HepG2 (cell line): Measurements from ENCODE around the gene PPP1R8. TPM values are rescaled to one million over a fixed set of nuclear protein-coding genes. Genes with fewer than 3 reads are reported as not detected.

Experiments
- CREM ChIP-seq, 2 experiments: sonication (generic) in 1 of 2; formaldehyde crosslinking in 1 of 2; IDR thresholded peaks; 2 replicates each; pipeline versions ENCODE4 v1.4.0 to v1.6.1; 2016 to 2020; ENCODE audit warnings: antibody characterized with exemption in 1 of 2, mild to moderate bottlenecking in 1 of 2, missing genetic modification reagents in 1 of 2
- GABPB1 ChIP-seq: IDR thresholded peaks from 2 replicates; pipeline ENCODE4 v1.6.1; 2016; ENCODE audit warnings: mild to moderate bottlenecking, missing genetic modification reagents, moderate library complexity, missing compliant biosample characterization
- HNRNPLL ChIP-seq: fragments of 200-400 bp; formaldehyde crosslinking; IDR thresholded peaks from 2 replicates; pipeline ENCODE4 v1.6.1; 2017; ENCODE audit warnings: mild to moderate bottlenecking, low read depth, low read length; ENCODE audit not compliant: poor library complexity, severe bottlenecking
- KDM1A ChIP-seq: IDR thresholded peaks from 2 replicates; pipeline ENCODE4 v1.6.1; 2016; ENCODE audit warnings: missing compliant biosample characterization
- MAFG ChIP-seq: sonication (generic); formaldehyde crosslinking; IDR thresholded peaks from 2 replicates; pipeline ENCODE4 v1.5.1; 2020; ENCODE audit warnings: mild to moderate bottlenecking, missing genetic modification reagents
- MED1 ChIP-seq: sonication (generic); formaldehyde crosslinking; IDR thresholded peaks from 2 replicates; pipeline ENCODE4 v1.4.0; 2020; ENCODE audit warnings: missing genetic modification reagents
- MEIS1 ChIP-seq: sonication (generic); formaldehyde crosslinking; IDR thresholded peaks from 2 replicates; pipeline ENCODE4 v1.9.0; 2021; ENCODE audit warnings: mild to moderate bottlenecking, missing genetic modification reagents, moderate library complexity, borderline replicate concordance
- MYNN ChIP-seq: sonication (generic); formaldehyde crosslinking; IDR thresholded peaks from 2 replicates; pipeline ENCODE4 v1.4.0; 2020; ENCODE audit warnings: mild to moderate bottlenecking, low read depth, missing genetic modification reagents
- SMAD3 ChIP-seq: sonication (generic); formaldehyde crosslinking; IDR thresholded peaks from 2 replicates; pipeline ENCODE4 v1.4.0; 2020; ENCODE audit warnings: missing genetic modification reagents
- ZMYM2 ChIP-seq: sonication (generic); formaldehyde crosslinking; IDR thresholded peaks from 2 replicates; pipeline ENCODE4 v1.8.0; 2022; ENCODE audit warnings: mild to moderate bottlenecking, missing genetic modification reagents
- ZNF232 ChIP-seq: sonication (generic); formaldehyde crosslinking; IDR thresholded peaks from 2 replicates; pipeline ENCODE4 v1.4.0; 2020; ENCODE audit warnings: missing genetic modification reagents, borderline replicate concordance
- ZNF672 ChIP-seq: sonication (generic); formaldehyde crosslinking; IDR thresholded peaks from 2 replicates; pipeline ENCODE4 v1.8.1; 2022; ENCODE audit warnings: missing genetic modification reagents
- ZNF841 ChIP-seq: sonication (generic); formaldehyde crosslinking; IDR thresholded peaks from 2 replicates; pipeline ENCODE4 v1.8.1; 2023; ENCODE audit warnings: missing genetic modification reagents, borderline replicate concordance
- polyA plus RNA-seq, 8 experiments: library from polyadenylated mRNA; depleted of rRNA in 3 of 8; stranded (reverse) in 7 of 8; unstranded in 1 of 8; fragments of >200 nt; fragmentation: Illumina TruSeq in 4 of 8; extraction: Trizol in 4 of 8; gene quantifications; 2 replicates each; pipeline versions ENCODE4 v1.2.1 to v1.2.3, GENCODE V29; 2011 to 2016; ENCODE audit warnings: low read depth in 4 of 8, missing spikeins in 1 of 8, mixed read lengths in 1 of 8; ENCODE audit not compliant: insufficient read depth in 1 of 8
- total RNA-seq, 5 experiments: library from RNA; depleted of rRNA; stranded (reverse); fragments of >200 nt; fragmentation: Illumina TruSeq; extraction: Trizol; gene quantifications; 2 replicates each; pipeline ENCODE4 v1.2.3, GENCODE V29; 2016; ENCODE audit warnings: low read depth in 1 of 5
- TF ChIP-seq, protein P1 (sequence below): sonication (generic); formaldehyde crosslinking; IDR thresholded peaks from 2 replicates; pipeline ENCODE4 v1.9.0; 2022; ENCODE audit warnings: missing genetic modification reagents, mild to moderate bottlenecking, borderline replicate concordance
- TF ChIP-seq, protein P2 (sequence below): sonication (generic); formaldehyde crosslinking; IDR thresholded peaks from 2 replicates; pipeline ENCODE4 v1.4.0; 2020; ENCODE audit warnings: missing genetic modification reagents, borderline replicate concordance
- TF ChIP-seq, protein P3 (sequence below): sonication (generic); formaldehyde crosslinking; IDR thresholded peaks from 2 replicates; pipeline ENCODE4 v1.9.0; 2021; ENCODE audit warnings: mild to moderate bottlenecking, missing genetic modification reagents
- TF ChIP-seq, protein P4 (sequence below): sonication (generic); formaldehyde crosslinking; IDR thresholded peaks from 2 replicates; pipeline ENCODE4 v1.8.1; 2023; ENCODE audit warnings: mild to moderate bottlenecking, moderate library complexity, missing genetic modification reagents

The PPP1R8 gene
- total and polyA plus RNA-seq, 2 of the 13 experiments (the other 11 are each of a cell fraction or from before 2014, with no cell fraction given), result 38.3 to 62.2 TPM

DNA sequence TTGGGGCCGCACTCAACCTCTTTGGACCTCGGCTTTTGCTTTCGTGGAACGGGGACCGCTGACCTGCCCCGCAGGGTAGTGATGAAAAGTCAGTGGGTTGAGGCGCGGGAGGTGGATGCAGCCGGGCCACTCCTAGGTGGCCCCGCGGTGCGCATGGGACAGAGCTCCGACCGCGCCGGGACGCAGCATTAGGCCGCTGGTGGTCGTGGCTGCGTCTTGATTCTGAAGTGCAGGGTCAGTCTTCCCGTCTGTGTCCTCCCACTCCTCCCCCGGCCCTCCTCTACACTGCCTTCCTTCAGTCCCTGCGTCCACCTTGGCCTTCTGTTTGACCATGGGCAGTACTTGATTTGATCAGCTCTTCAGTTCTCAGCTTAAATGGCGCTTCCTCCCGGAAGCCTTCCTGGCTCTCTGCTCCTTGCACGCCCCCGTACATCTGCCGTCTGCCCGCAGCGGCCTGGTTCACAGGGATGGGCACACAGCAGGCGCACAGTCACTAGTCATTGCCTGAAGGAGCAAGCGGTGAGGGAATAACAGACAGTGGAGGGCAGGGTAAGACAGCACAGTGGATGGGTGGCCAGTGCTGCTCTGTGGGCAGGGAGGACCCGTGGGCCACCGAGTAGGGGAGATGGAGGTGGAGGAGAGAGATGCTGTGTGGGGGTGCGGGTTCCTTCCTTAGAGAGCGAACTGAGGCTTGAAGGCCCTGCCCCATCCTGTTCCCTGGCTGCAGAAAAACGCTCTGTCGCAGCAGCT, 42.4 kb downstream of the PPP1R8 start (continued):
- TF ChIP-seq, protein P1, sequence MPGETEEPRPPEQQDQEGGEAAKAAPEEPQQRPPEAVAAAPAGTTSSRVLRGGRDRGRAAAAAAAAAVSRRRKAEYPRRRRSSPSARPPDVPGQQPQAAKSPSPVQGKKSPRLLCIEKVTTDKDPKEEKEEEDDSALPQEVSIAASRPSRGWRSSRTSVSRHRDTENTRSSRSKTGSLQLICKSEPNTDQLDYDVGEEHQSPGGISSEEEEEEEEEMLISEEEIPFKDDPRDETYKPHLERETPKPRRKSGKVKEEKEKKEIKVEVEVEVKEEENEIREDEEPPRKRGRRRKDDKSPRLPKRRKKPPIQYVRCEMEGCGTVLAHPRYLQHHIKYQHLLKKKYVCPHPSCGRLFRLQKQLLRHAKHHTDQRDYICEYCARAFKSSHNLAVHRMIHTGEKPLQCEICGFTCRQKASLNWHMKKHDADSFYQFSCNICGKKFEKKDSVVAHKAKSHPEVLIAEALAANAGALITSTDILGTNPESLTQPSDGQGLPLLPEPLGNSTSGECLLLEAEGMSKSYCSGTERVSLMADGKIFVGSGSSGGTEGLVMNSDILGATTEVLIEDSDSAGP, result no peak; the same call in 1 of the 2 replicates
- no peak for TF ChIP-seq MAFG (CRISPR knock-in tag)
- TF ChIP-seq, protein P2, sequence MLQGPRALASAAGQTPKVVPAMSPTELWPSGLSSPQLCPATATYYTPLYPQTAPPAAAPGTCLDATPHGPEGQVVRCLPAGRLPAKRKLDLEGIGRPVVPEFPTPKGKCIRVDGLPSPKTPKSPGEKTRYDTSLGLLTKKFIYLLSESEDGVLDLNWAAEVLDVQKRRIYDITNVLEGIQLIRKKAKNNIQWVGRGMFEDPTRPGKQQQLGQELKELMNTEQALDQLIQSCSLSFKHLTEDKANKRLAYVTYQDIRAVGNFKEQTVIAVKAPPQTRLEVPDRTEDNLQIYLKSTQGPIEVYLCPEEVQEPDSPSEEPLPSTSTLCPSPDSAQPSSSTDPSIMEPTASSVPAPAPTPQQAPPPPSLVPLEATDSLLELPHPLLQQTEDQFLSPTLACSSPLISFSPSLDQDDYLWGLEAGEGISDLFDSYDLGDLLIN (CRISPR knock-in tag), result no peak
- 0 out of 2 replicates have a peak, but pooled peaks have one; percentile 10 for TF ChIP-seq MED1 (CRISPR knock-in tag)
- TF ChIP-seq MYNN (CRISPR knock-in tag), result no peak
- TF ChIP-seq ZMYM2 (CRISPR knock-in tag), result no peak
- no peak for TF ChIP-seq CREM (IDR thresholded peaks at IDR 0.05)
- TF ChIP-seq CREM (CRISPR knock-in tag; IDR thresholded peaks at IDR 0.05), result no peak
- peak; percentile 34; the same call in 1 of the 2 replicates for TF ChIP-seq GABPB1 (CRISPR knock-in tag)
- no peak for TF ChIP-seq ZNF841 (CRISPR knock-in tag)
- TF ChIP-seq, protein P3, sequence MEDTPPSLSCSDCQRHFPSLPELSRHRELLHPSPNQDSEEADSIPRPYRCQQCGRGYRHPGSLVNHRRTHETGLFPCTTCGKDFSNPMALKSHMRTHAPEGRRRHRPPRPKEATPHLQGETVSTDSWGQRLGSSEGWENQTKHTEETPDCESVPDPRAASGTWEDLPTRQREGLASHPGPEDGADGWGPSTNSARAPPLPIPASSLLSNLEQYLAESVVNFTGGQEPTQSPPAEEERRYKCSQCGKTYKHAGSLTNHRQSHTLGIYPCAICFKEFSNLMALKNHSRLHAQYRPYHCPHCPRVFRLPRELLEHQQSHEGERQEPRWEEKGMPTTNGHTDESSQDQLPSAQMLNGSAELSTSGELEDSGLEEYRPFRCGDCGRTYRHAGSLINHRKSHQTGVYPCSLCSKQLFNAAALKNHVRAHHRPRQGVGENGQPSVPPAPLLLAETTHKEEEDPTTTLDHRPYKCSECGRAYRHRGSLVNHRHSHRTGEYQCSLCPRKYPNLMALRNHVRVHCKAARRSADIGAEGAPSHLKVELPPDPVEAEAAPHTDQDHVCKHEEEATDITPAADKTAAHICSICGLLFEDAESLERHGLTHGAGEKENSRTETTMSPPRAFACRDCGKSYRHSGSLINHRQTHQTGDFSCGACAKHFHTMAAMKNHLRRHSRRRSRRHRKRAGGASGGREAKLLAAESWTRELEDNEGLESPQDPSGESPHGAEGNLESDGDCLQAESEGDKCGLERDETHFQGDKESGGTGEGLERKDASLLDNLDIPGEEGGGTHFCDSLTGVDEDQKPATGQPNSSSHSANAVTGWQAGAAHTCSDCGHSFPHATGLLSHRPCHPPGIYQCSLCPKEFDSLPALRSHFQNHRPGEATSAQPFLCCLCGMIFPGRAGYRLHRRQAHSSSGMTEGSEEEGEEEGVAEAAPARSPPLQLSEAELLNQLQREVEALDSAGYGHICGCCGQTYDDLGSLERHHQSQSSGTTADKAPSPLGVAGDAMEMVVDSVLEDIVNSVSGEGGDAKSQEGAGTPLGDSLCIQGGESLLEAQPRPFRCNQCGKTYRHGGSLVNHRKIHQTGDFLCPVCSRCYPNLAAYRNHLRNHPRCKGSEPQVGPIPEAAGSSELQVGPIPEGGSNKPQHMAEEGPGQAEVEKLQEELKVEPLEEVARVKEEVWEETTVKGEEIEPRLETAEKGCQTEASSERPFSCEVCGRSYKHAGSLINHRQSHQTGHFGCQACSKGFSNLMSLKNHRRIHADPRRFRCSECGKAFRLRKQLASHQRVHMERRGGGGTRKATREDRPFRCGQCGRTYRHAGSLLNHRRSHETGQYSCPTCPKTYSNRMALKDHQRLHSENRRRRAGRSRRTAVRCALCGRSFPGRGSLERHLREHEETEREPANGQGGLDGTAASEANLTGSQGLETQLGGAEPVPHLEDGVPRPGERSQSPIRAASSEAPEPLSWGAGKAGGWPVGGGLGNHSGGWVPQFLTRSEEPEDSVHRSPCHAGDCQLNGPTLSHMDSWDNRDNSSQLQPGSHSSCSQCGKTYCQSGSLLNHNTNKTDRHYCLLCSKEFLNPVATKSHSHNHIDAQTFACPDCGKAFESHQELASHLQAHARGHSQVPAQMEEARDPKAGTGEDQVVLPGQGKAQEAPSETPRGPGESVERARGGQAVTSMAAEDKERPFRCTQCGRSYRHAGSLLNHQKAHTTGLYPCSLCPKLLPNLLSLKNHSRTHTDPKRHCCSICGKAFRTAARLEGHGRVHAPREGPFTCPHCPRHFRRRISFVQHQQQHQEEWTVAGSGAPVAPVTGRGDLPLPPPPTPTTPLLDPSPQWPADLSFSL (CRISPR knock-in tag), result no peak
- TF ChIP-seq ZNF672 (CRISPR knock-in tag), result no peak
- TF ChIP-seq ZNF232, result 0 out of 2 replicates have a peak, but pooled peaks have one; percentile 42
- no peak for TF ChIP-seq MEIS1
- TF ChIP-seq, protein P4, sequence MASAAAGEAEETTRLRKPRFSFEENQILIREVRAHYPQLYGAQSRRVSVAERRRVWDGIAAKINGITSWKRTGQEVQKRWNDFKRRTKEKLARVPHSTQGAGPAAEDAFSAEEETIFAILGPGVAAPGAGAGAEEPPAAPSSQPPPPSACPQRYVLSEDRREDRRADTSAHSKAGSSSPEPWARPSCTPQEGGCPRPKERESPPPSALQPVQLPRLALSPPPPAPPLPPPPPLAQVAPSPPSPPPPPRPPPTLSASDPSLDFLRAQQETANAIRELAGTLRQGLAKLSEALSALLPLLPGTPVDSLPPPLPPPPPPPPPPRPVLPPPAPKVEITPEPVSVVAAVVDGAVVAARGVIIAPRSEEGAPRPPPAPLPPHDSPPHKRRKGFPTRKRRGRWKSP (CRISPR knock-in tag), result no peak
- TF ChIP-seq HNRNPLL, result peak; percentile 18
- peak; percentile 73; the same call in 1 of the 2 replicates for TF ChIP-seq KDM1A
- TF ChIP-seq SMAD3 (CRISPR knock-in tag), result no peak
